Nephron progenitor cell (in vitro differentiated cells): Measurements from ENCODE around the gene SLCO3A1.

Experiments used
- DNase-seq: peaks from one replicate; pipeline ENCODE4 v3.0.0; 2021
- H3K27ac Mint-ChIP-seq: 2 replicates; pipeline ENCODE4 v1.8.0; 2021; ENCODE audit warnings: mild to moderate bottlenecking, moderate library complexity, mixed read lengths
- H3K27me3 Mint-ChIP-seq: 2 replicates; pipeline ENCODE4 v1.8.0; 2021; ENCODE audit warnings: mild to moderate bottlenecking, low read depth, mixed read lengths; ENCODE audit not compliant: poor library complexity
- H3K36me3 Mint-ChIP-seq: 2 replicates; pipeline ENCODE4 v1.8.0; 2021; ENCODE audit warnings: low read depth, mixed read lengths
- H3K4me1 Mint-ChIP-seq: 2 replicates; pipeline ENCODE4 v1.8.0; 2021; ENCODE audit warnings: mixed read lengths
- H3K4me3 Mint-ChIP-seq: 2 replicates; pipeline ENCODE4 v1.8.0; 2021; ENCODE audit warnings: mild to moderate bottlenecking, moderate library complexity, mixed read lengths
- H3K9me3 Mint-ChIP-seq: 2 replicates; pipeline ENCODE4 v1.8.0; 2021; ENCODE audit warnings: mild to moderate bottlenecking, moderate library complexity, mixed read lengths
- TF ChIP-seq, protein P1 (sequence below): fragments of 200-600 bp; sonication (generic); IDR thresholded peaks from 2 replicates; pipeline ENCODE4 v1.5.0; 2021; ENCODE audit warnings: antibody characterized with exemption

The SLCO3A1 gene

GRCh38 chr15:92152983-92153382 is 299.5 kb downstream of the SLCO3A1 start:
- DNase-seq = no peak
- Mint-ChIP-seq H3K36me3 (no peaks in the 10 kb centered on the region), H3K4me1 (no peaks in the 10 kb centered on the region), H3K27me3 (peaks cover 2% of the 10 kb centered on the region), H3K4me3 (no peak overlapping the region), H3K9me3 (no peaks in the 10 kb centered on the region), H3K27ac (no peak overlapping the region)
- TF ChIP-seq, protein P1, sequence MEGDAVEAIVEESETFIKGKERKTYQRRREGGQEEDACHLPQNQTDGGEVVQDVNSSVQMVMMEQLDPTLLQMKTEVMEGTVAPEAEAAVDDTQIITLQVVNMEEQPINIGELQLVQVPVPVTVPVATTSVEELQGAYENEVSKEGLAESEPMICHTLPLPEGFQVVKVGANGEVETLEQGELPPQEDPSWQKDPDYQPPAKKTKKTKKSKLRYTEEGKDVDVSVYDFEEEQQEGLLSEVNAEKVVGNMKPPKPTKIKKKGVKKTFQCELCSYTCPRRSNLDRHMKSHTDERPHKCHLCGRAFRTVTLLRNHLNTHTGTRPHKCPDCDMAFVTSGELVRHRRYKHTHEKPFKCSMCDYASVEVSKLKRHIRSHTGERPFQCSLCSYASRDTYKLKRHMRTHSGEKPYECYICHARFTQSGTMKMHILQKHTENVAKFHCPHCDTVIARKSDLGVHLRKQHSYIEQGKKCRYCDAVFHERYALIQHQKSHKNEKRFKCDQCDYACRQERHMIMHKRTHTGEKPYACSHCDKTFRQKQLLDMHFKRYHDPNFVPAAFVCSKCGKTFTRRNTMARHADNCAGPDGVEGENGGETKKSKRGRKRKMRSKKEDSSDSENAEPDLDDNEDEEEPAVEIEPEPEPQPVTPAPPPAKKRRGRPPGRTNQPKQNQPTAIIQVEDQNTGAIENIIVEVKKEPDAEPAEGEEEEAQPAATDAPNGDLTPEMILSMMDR = no peak

DNA sequence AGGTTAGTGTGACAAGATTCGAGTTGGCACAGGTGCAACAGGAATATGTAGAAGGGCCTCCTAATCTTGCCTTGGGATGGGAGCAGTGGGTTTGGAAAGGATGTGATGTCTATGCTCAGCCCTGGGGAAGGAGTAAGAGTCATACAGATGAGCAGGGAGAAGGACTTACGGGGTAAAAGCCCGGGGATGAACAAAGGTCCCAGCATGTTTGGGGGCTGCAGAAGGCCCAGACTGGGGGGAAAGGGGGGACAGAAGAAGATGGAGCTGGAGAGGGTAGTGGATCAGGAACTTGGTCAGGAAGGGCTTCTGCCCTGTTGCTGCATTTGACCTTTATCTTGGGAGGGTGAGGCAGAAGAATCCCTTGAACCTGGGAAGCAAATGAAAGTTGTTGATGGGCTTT is 300.1 kb downstream of the SLCO3A1 start:
- Mint-ChIP-seq H3K27me3 (peaks cover 2% of the 10 kb centered on the region), H3K9me3 (no peaks in the 10 kb centered on the region), H3K4me1 (no peaks in the 10 kb centered on the region), H3K27ac (no peak overlapping the region), H3K4me3 (no peak overlapping the region), H3K36me3 (no peaks in the 10 kb centered on the region)
- DNase-seq = no peak
- TF ChIP-seq, protein P1 = no peak

DNA sequence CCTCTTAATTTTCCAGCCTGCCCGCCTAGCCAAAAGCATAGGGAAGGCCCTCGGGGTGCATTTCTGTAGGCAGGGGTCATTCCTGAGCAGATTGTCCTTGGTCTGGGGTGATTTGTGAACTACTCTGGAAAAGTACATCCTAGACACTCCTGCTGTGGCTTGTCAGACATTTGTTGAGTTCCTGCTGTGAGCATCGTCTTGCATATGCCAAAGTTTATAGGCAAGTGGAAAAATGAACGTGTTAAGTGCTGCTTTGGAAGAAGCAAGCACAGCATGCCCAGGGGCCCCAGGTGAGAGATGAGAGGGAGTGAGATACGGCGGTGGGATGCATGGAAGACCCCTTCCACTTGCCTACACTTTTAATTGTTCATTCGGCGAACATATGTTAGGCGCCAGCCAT is 302.4 kb downstream of the SLCO3A1 start:
- Mint-ChIP-seq H3K36me3 (no peaks in the 10 kb centered on the region), H3K27ac (no peak overlapping the region), H3K9me3 (no peaks in the 10 kb centered on the region), H3K4me1 (peaks cover 10% of the 10 kb centered on the region), H3K4me3 (no peak overlapping the region), H3K27me3 (peaks cover 7% of the 10 kb centered on the region)
- DNase-seq = no peak
- TF ChIP-seq, protein P1 = no peak

DNA sequence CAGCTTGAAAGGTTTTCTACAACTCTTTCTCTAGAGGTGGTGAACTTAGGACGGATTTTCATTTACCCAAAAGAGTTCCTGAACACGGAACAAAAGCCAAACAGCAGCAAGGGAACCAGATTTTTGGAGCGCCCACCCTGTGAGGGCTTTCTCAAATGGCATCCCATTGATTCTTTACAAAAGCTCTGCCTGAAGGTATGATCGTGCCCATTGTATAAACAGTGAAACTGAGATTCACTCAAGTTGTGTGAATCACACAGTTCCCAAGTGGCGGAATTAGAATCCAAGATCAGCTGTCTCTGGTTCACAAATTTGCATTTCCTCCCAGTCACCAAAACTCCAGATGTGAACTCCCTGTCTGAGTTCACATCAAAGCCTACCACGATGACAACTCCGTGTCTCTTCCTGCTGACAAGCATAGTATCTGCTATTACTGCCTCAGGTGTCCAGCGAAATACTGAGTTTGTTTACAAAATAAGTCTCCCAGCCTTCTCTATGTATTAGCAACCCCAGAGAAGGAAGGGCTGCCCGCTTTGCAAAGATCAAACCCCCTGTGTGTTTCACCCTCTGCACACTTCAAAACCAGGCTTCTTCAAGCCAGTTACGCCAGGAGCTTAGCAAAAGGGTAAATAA is 304.3 kb downstream of the SLCO3A1 start:
- Mint-ChIP-seq H3K4me3 (no peak overlapping the region), H3K27ac (no peak overlapping the region), H3K4me1 (peaks cover 10% of the 10 kb centered on the region), H3K9me3 (no peaks in the 10 kb centered on the region), H3K36me3 (no peaks in the 10 kb centered on the region), H3K27me3 (peaks cover 7% of the 10 kb centered on the region)
- no peak for DNase-seq
- TF ChIP-seq, protein P1 = no peak

GRCh38 chr15:92158426-92158825 is 304.9 kb downstream of the SLCO3A1 start:
- Mint-ChIP-seq H3K36me3 (no peaks in the 10 kb centered on the region), H3K27ac (no peak overlapping the region), H3K4me3 (no peak overlapping the region), H3K4me1 (peaks cover 10% of the 10 kb centered on the region), H3K27me3 (peaks cover 7% of the 10 kb centered on the region), H3K9me3 (no peaks in the 10 kb centered on the region)
- TF ChIP-seq, protein P1 = no peak
- DNase-seq = no peak

DNA sequence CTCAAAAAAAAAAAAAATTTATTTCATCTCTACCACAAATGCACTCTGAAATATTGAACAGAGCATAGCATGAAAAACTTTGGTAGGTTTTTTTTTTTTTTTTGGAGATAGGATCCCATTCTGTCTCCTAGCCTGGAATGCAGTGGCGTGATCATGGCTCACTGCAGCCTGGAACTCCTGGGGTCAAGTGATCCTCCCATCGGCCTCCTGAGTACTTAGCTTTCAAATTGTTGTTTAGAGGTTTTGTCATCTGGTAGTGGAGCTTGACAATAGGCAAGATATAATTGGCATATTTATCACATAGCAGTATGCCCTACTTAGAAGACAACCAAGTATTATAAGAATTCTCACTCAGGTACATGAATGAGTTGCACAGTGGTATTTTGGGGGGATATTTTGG is 306.0 kb downstream of the SLCO3A1 start:
- no peak for DNase-seq
- TF ChIP-seq, protein P1 = no peak

More for the DNA sequence above, 306.0 kb downstream of the SLCO3A1 start:
- peaks cover 7% of the 10 kb centered on the region for H3K27me3 Mint-ChIP-seq
- no peaks in the 10 kb centered on the region for H3K36me3 Mint-ChIP-seq
- no peaks in the 10 kb centered on the region for H3K9me3 Mint-ChIP-seq
- no peak overlapping the region for H3K4me3 Mint-ChIP-seq
- no peak overlapping the region for H3K27ac Mint-ChIP-seq
- H3K4me1 Mint-ChIP-seq = peaks cover 17% of the 10 kb centered on the region
